NCI-H1092 treated with DMSO at 0.1 percent for 48 hours (cell line): Measurements from ENCODE around the gene UMAD1.

Source experiments
- DNase-seq: peaks from one replicate; lab custom pipeline; 2025; lab: John Stamatoyannopoulos, UW

UMAD1 gene

DNA sequence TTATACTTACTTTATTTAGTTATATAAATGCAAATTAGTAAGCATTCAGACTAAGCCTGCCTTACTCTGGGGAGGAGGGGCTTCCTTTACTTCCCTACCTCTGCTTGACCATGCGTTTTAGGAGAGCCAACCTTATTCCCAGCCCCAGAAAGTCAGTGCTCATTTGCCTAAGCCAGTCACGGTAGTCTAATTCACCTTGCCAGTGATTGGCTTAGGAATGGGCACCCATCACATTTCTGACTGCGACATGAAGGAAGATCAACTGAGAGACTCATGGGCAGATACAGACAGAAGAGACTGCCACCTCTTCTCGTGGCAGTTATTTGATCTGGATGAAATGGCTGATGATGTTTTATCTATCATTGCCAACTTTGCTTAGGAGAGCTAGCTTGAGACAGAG lies 48.4 kb downstream of the UMAD1 start:
- no peak for DNase-seq

DNA sequence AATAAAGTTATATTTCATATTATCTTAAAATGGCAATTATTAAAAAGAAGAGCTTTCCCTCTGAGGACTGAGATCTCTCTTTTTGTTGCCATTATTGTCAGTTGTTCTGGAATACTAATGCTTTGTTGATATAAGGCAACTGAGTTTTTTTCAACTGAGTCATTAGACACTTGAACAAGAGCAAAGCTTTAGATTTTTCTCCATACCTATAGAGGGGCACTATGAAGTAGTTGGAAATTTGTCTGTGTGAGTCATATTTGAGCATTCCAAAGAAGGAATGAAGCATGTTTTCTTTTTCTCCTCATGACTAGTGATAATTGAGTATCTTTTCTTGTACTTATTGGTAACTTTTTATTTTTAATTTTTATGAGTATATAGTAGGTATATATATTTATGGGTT lies 53.3 kb downstream of the UMAD1 start:
- no peak for DNase-seq

DNA sequence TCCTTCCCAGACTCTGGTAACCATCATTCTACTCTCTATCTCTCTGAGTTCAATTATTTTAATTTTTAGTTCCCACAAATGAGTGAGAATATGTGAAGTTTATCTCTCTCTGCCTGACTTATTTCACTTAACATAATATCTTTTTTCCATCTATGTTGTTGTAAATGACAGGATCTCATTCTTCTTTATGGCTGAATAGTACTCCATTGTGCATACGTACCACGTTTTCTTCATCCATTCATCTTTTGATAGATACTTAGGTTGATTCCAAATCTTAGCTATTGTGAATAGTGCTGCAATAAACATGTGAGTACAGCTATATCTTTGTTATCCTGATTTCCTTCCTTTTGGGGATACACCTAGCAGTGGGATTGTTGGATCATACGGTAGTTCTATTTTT lies 54.0 kb downstream of the UMAD1 start:
- no peak for DNase-seq

DNA sequence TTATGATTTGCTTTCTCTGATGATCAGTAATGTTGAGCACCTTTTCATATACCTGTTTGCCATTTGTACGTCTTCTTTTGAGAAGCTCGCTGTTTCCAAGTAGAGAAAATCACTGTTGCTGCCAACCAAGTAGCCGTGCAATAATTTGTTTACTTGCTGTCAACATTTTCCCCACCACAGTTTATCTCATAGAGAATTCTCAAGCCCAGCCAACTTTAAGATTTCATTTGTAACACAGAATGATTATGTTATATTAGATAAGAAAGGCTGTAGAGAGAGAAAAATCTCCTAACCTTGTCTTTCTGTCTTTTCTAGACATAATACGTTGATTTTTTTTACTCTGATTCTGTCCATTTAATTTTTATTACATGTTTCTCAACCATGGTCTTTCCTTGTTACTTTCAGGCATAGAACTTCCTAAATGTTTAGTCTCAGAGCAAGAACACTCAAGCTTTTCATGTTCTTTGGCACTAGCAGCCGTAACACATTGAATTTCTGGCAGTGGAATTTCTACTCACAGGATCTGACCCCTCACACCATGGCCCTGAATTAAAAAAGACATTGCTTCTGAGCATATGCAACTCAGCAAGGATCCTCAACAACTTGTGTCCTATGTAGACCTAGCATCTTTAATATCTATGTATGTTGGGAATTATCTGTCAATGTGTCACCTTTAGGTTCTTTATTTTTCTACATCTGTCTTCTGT lies 54.7 kb downstream of the UMAD1 start:
- no peak for DNase-seq

DNA sequence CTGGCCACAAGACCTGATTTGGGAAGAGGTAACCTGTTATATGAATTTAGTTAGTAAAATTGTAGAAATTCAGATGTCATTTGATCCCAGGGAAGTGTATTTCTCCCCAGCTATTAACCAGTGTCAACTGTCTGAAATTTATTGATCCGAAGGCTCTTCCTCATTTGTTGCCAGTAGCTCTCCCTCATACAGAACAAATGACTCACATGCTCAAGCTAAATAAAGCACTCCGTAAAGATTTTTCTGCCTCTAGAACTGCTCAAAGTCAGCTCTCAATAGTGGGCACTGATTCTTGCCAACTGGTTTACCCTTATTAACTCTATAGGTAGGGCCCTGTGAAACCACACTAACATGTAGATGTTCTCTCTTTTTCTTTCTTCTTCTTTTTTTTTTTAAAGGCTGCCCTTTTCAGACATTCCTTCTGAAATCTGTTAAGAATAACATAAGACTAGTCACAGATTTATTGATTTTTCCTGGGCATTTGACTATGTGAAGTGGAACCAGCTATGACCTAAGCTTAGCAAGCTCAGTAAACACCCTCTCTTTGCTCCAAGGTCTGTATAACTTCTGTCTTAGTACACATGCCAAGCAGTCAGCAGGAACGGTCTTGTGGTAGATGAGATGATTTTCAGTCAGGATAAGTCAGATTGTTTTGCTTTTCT lies 56.0 kb downstream of the UMAD1 start:
- peak; percentile 71 for DNase-seq

DNA sequence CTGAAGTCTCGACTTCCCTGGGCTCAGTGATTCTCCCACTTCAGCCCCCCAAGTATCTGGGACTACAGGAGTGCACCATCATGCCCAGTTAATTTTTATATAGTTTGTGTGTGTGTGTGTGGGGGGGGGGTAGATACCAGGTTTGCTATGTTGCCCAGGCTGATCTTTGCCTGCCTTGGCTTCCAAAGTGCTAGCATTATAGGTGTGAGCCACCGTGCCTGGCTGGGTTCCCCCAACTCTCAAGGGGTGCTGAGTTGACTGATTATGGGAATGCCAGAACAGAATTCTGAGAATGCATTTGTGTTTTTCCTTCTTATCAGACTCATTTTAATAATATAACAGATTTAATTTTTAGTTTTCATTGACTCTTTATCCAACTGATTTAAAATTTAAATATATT lies 58.4 kb downstream of the UMAD1 start:
- DNase-seq: no peak

DNA sequence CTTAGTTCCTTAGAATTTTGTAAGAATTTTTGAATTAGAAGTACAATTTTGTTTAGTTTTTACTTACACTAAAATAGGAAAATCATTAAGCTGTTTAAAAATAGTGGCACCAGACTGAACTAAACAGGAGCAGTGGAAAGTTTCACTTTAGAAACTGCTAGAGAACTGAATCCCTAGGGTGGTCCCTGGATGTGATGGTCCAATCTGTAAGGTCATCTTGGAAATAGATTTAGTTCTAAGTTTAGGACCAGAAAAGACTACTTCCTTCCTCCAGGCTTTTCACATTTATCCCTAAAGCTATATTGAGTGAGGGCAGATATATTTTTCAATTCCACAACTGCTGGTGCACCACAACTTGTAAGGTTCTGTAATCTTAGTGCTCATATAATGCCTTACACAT lies 58.8 kb downstream of the UMAD1 start:
- DNase-seq: no peak

DNA sequence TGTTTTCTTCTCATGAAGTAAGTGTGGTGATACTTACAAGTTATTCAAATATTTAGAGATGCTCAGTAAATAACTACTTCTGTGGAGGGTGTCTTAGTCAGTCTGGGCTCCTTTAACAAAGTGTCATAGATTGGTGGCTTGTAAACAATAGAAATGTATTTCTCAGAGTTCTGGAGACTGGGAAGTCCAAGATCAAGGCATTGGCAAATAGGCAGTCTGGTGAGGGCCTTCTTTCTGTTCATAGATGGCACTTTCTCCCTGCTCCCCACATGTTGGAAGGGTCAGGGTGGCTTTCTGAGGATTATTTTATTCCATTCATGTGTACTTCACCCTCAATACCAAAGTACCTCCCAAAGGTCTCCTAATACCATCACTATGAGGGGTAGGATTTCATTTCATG lies 59.4 kb downstream of the UMAD1 start:
- DNase-seq: no peak

DNA sequence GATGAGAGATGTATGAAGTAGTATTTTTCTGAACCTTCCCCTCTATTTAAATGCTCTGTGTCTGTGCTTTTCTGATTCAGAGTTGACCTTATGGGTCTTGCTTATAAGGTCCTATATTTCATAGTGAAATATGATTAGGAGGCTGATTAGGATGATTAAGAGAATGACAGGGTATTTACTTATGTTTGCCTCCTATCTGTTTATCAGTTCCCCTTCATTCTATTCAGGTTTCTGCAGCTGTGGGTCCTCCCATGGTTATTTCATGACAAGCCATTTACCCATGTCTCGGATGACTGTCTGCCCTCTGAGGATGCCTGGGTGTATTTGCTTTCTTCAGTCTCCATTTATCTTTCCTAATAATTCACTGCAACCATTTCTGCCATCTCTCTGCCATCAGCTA lies 61.0 kb downstream of the UMAD1 start:
- DNase-seq: peak; percentile 30

DNA sequence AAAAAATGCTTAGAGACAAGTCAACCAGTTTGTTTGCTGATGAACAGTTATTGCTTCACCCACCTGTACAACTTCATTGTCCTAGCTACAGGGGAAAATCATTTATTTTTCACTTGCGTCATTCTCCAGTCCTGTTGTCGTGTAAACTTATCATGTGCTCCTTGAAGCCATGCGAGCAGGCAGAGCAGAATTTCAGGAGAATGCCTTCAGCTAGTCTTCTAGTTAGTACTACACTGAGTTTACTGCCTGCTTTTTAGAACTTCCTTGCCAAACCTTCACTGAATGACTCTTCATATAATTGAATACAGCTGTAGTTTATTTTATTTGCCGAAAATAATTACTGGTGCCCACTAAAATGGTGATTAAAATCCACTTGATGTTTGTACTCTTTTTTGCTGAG lies 62.3 kb downstream of the UMAD1 start:
- peak; percentile 68 for DNase-seq

DNA sequence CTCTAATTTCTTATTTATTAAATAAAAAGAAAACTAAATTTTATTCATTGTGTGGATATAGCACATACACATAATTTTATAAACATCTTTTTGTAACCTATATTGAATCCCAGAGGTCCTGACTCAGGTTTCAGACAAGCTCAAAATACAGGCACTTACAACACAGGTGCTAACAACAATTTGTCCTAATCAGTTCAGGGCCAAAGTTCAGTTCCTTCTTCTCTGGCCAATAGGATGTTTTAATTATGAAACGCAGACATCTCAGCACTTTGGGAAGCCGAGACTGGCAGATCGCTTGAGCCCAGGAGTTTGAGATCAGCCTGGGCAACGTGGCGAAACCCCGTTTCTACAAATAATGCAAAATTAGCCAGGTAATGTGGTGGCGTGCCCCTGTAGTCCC lies 62.9 kb downstream of the UMAD1 start:
- DNase-seq: no peak

DNA sequence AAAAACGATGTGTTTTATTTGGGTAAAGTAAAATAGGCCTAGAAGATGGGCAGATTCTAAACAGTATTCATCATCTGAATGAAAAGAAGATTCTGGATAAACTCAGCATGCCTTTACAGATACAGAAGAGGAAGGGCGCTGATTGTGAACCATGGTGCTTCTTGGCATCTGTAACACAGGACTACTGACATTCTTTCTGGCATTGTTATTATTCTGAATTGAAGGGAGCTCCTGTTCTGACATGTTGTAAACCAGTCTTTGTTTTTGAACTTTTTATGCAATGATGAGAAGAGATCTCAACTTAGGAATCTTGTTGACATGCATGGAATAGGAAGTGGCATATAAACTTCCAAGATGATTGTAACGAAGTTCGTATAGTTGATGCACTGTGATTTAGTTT lies 64.3 kb downstream of the UMAD1 start:
- no peak for DNase-seq

DNA sequence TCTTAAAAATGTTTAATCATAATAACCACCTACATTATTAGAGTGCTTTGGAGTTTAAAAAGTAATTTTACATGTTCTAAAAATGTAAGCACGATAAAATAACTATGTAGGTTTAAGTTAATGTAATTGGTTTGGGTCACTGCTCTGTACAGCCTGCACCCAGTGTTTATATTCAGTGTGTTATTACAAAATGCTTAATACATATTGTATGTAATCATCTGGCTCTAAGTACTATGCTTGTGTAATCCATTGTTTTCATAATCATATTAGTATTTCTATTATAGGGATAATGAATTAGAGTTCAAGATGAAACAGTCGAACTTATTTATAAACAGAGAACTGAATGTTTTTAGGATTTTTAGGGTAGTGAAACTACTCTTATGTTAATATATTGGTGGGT lies 64.8 kb downstream of the UMAD1 start:
- no peak for DNase-seq

DNA sequence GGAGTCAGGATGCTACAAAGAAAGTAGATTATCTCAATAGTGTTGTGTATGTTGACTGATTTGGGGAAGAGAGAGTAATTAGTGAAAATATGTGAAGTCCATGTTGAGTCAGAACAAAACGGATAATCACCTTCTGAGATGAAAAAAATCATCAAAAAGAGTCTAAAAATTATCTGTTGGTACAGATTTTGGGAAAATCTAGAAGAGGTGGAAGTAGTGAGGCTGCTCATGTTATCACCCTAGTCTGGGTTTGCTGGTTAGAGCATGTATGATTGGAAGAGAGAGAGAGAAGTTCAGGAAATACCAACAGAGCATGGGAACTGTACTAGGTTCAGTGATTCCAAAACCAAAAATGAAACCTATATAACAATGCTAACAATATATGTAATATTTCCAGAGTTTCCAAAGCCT lies 65.6 kb downstream of the UMAD1 start:
- DNase-seq: no peak

DNA sequence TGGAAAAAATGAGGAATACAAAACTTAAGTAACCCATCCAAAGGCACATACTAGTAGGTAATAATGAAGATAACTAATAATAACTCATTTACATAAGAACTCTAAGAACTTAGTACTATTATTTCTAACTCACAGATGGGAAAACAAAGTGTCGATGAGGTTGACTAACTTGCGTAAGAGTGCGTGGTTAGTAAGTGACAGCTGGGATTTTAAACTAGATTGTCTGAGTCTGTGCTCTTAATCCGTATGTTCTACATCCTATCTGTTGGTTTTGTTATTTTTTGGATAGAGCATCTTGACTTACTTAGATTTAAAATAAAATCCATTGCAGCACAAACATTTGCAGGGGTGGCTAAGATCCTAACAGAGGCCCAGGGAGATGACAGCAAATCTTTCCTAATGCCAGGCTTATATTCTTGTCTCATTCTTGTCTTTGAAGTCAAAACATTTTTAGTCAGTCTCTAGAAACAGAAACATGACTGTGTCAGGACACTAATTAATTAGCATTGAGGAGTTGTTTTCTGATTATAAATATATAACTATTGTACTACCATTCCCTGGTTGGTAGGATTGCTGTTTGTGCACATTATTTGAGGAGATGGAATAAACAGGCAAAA lies 66.1 kb downstream of the UMAD1 start:
- no peak for DNase-seq

DNA sequence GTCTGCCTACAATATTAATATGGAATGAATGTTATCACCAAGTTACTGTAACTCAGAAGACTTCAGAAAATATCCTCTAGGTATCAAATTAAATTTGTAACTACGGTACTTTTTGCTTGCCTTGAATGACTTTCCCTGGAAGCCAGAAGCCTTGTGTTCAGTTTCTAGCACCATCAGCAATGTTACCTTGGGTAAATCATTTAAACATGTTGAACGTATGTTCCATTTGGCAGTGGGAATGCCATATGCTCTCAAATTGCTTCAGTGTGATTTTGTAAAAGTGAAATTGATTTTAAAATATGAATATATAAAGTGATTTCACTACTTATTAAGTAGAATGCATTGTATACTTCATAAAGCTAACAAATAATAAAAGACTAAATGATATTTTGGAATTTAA lies 66.7 kb downstream of the UMAD1 start:
- no peak for DNase-seq

DNA sequence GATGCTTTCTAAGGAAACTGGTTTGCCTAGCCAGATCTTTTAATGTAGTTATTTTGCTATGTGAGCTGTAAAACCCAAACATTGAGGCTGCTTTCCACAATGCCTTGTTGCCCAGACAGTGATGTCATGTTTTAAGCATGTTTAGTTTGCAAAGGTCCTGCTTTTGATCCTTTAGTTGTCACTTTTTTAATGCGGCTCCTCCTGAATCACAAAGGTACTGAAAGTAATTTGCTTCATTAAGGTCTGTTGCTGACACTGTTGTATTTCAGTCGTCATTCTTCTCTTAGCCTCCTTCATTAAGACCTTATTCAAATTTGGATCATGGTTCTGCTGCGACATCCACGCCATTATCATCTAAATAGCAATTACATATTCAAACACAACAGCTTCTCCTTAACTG lies 67.3 kb downstream of the UMAD1 start:
- DNase-seq: no peak

DNA sequence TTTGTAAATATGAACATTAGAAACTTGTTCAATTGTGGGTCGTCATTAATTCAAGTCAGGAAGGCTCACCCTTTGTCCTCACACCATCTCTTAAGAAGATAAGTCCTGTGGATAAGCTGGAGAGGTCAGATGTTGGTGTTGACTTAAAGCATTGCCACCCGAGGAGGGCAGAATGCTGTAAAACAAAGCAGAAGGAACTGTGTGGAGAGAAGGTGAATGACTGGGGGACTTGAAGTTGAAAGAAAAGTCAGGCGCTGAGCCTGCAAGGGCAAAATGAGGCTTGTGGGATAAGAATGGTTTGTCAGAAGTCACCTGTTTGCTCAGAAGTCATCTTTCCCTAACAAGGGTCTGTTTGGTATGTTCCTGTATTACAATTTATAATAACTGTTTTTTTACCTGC lies 68.7 kb downstream of the UMAD1 start:
- DNase-seq: no peak

DNA sequence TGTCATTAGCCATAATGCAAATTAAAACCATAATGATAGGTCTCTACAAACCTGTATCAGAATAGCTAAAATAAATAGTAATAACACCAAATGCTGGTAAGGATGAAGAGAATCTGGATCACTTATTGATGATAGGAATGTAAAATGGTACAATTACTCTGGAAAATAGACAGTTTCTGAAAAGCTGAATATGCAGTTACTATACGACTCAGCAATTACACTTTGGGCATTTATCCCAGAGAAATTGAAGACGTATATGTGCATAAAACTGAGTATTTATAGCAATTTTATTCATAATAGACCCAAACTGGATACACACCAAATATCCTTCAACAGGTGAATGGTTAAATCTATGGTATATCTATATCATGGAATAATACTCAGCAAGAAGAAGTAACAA lies 69.9 kb downstream of the UMAD1 start:
- DNase-seq: no peak

DNA sequence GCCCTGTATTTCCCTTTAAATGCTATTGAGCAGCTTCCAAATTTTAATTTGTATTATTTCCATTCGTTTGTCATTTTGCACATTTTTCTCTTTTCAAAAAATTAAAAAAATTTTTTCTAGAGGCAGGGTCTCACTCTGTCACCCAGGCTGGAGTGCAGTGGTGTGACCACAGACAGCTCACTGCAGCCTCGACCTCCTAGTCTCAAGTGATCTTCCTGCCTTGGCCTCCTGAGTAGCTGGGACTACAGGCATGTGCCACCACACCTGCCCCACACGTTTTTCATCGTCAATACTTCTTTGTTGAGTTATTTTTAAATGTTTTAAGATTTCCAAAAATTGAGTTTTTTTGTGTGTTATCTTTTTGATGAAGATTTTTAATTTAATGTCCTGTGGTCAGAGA lies 73.2 kb downstream of the UMAD1 start:
- DNase-seq: no peak

DNA sequence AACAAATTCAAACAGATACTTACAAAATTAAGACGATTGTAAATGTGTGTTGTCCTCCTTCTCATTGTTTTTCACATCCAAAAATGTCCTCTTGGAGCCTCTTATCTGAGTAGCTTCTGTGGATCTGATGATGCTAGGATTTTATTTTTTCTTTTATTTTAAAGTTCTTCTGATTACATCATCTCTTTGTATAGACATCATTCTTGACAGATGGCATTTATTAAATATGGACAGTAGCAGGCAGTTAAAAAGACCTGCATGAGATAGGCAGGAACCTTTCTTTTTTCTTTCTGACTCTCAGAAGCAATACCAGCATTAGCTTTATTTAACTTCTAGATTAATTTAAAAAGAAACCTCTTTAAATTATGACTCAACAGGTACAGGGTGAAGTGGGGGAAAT lies 77.9 kb downstream of the UMAD1 start, which contains the start of gene RPA3:
TSS of gene RPA3 (minus strand) at position 116 of the 400 bp plus-strand sequence. CDS start 78,189 bp downstream, outside the sequence.
- peak; percentile 76 for DNase-seq

DNA sequence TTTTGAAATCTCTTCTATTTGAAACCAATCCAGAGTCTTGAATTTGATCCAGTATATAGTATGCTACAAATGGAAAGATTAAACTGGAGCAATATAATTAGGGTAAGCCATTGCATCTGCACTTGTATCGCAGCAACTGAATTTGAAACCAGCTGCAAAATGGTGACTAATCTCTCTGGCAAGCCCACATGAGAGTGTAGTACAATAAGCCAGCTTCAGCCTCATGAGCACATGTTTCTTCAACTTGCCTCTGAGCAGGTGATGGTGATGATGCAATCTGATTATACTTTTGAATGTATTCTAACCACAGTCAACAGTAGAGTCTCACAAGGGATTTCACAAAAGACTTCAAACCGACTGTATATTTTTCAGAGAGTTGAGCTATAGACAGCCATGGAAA lies 78.7 kb downstream of the UMAD1 start:
- peak; percentile 99 for DNase-seq

DNA sequence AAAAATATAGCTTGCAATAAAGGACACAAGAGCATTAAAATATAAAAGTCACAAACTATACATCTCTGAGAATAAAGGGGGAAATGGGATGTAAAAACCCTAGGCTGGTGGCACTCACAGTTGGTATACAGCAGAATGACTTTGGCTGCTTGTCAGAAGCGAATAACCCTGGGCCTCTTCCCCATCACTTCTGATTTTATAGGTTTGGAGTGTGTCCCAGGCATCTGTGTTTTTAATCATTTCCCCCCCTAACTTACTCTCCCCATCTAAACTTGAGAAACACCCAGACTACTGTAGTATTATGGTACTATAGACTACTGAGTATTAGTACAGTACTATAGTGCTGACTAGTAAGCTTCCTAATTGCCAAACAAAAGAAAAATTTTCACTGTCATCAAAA lies 79.6 kb downstream of the UMAD1 start:
- peak; percentile 97 for DNase-seq
